ENCODE results near the gene ZSWIM5.
"Not testable (repeated sequence)": the region's sequence is repeated elsewhere in the genome, so short reads cannot be mapped to it uniquely, and the experiment has no call there.

The ZSWIM5 gene

DNA sequence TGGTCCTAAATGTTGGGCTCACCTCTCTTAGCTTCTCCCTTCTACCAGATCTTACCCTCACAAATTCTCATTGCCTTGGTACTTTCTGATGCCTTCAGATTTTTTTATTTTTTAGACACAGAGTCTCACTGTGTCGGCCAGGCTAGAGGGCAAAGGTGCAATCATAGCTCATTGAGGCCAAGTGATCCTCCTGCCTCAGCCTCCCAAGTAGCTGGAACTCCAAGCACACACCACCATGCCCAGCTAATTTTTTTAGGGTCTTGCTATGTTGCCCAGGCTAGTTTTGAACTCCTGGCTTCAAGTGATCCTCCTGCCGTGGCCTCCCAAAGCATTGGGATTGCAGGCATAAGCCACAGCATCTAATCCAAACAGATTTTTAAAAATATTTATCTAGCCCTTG is 69.4 kb downstream of the ZSWIM5 start:
- Histone ChIP-seq H3K36me3 (ENCODE audit: insufficient read depth, low read length) (no peaks in the 10 kb centered on the region), H3K9ac (ENCODE audit: low read depth, low read length) (no peak overlapping the region), H3K9me3 (ENCODE audit: control insufficient read depth, insufficient read depth, low read length) (no peaks in the 10 kb centered on the region), H3K4me1 (ENCODE audit: insufficient read depth, low read length) (no peaks in the 10 kb centered on the region)

DNA sequence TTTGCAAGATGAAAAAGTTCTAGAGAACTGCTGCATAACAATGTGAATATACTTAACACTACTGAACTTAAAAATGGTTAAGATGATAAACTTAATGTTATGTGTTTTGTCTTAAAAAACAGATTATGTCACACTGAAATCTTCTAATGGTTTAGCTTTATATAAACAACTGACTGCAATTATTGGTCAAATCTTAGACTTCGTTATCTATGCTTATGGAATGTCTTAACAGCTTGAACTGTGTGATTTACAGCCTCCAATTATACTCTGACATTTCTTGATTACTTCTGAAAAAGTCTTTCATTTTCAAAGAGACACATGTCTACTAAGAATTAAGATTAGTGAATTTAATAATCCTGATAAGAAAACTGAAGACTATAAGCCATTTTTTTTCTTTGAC is 71.1 kb downstream of the ZSWIM5 start:
- Histone ChIP-seq H3K36me3 (ENCODE audit: insufficient read depth, low read length) (no peaks in the 10 kb centered on the region), H3K4me1 (ENCODE audit: insufficient read depth, low read length) (no peaks in the 10 kb centered on the region), H3K9me3 (ENCODE audit: control insufficient read depth, insufficient read depth, low read length) (no peaks in the 10 kb centered on the region), H3K9ac (ENCODE audit: low read depth, low read length) (no peak overlapping the region)

DNA sequence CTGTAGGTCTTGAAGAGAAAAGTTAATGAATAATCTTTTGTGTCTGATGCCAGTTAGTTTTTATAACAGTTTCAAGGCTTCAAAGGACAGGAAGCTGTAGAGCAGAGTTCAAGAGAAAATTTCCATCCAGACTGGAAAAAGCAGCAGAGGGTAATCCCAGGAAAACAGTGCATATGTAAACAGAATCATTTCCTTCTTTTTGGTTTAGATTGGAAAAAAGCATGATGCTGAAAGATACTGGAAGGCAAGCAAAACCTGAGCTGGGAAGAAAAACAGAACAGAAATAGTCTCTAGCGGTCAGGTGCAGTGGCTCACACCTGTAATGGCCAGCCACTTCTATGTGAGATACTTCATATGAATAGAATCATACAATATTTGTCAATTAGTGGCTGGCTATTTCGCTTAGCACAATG is 71.9 kb downstream of the ZSWIM5 start:
- no peaks in the 10 kb centered on the region for H3K36me3 ChIP-seq (ENCODE audit: insufficient read depth, low read length)
- H3K9me3 ChIP-seq (ENCODE audit: control insufficient read depth, insufficient read depth, low read length) = no peaks in the 10 kb centered on the region
- H3K9ac ChIP-seq (ENCODE audit: low read depth, low read length) = no peak overlapping the region
- no peaks in the 10 kb centered on the region for H3K4me1 ChIP-seq (ENCODE audit: insufficient read depth, low read length)

DNA sequence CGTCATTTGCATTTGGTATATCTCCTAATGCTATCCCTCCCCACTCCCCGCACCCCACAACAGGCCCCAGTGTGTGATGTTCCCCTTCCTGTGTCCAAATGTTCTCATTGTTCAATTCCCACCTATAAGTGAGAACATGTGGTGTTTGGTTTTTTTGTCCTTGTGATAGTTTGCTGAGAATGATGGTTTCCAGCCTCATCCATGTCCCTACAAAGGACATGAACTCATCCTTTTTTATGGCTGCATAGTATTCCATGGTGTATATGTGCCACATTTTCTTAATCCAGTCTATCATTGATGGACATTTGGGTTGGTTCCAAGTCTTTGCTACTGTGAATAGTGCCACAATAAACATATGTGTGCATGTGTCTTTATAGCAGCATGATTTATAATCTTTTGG is 73.7 kb downstream of the ZSWIM5 start:
- not testable (repeated sequence) for H3K4me1 ChIP-seq (ENCODE audit: insufficient read depth, low read length)

DNA sequence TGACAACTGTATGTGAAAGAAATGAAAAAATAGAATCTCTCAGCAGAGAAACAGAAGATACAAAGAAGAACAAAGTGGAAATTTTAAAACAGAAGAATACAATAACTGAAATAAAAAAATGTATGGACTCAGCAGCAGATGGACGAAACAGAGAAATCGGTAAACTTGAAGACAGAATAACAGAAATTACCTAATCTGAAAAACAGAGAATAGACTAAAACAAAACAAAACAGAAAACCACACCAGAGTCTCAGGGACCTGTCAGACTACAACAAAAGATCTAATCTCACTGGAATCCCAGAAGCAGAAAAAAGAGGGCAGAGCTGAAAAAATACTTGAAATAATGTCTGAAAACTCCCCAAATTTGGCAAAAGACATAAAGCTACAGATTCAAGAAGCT is 83.0 kb downstream of the ZSWIM5 start:
- H3K9ac ChIP-seq (ENCODE audit: low read depth, low read length) = no peak overlapping the region
- no peaks in the 10 kb centered on the region for H3K36me3 ChIP-seq (ENCODE audit: insufficient read depth, low read length)
- H3K4me1 ChIP-seq (ENCODE audit: insufficient read depth, low read length) = no peaks in the 10 kb centered on the region; the same call in 1 of the 2 replicates
- no peaks in the 10 kb centered on the region for H3K9me3 ChIP-seq (ENCODE audit: control insufficient read depth, insufficient read depth, low read length)

More for the DNA sequence above, 73.7 kb downstream of the ZSWIM5 start:
- not testable (repeated sequence) for H3K9ac ChIP-seq (ENCODE audit: low read depth, low read length); H3K9me3 ChIP-seq (ENCODE audit: control insufficient read depth, insufficient read depth, low read length); H3K36me3 ChIP-seq (ENCODE audit: insufficient read depth, low read length)

DNA sequence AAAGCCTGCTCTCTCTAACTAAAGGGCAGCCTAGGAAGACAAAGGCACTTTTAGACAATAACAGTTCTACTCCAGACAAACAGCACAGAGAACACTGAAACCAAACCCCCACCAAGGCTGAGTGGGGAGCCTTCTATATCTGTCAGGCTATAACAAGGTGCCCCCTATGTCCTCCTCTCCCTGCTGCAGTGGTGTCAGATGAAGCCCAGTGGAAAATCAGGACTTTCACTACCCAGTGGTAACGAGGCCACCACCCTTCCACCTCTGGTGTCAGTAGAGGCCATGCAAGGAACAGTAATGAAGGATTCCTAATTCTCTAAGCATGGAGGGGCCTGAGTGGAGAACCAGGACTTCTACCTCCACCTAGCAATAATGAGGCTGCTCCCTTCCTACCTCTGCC is 83.7 kb downstream of the ZSWIM5 start:
- H3K9me3 ChIP-seq (ENCODE audit: control insufficient read depth, insufficient read depth, low read length) = no peaks in the 10 kb centered on the region
- H3K36me3 ChIP-seq (ENCODE audit: insufficient read depth, low read length) = no peaks in the 10 kb centered on the region
- no peaks in the 10 kb centered on the region; the same call in 1 of the 2 replicates for H3K4me1 ChIP-seq (ENCODE audit: insufficient read depth, low read length)
- no peak overlapping the region for H3K9ac ChIP-seq (ENCODE audit: low read depth, low read length)

DNA sequence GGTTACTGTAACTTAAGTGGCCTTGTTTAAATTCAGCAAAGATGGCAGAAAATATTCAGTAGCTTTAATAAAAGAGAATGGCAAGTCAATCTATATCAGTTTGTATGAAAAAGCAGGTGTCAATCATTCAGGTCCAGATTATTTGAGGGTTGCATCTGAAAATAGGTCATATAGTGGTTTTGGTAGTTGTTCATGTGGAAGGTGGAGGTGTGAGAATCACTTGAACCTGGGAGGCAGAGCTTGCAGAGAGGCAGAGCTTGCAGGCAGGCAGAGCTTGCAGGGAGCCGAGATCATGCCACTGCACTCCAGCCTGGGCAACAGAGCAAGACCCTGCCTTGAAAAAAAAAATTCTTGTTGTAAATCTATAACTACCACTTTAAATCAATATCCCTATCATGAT is 88.6 kb downstream of the ZSWIM5 start:
- H3K36me3 ChIP-seq (ENCODE audit: insufficient read depth, low read length) = no peaks in the 10 kb centered on the region
- H3K9me3 ChIP-seq (ENCODE audit: control insufficient read depth, insufficient read depth, low read length) = peaks cover 10% of the 10 kb centered on the region; the same call in 1 of the 2 replicates
- H3K4me1 ChIP-seq (ENCODE audit: insufficient read depth, low read length) = no peaks in the 10 kb centered on the region; the same call in 1 of the 2 replicates
- H3K9ac ChIP-seq (ENCODE audit: low read depth, low read length) = no peak overlapping the region

DNA sequence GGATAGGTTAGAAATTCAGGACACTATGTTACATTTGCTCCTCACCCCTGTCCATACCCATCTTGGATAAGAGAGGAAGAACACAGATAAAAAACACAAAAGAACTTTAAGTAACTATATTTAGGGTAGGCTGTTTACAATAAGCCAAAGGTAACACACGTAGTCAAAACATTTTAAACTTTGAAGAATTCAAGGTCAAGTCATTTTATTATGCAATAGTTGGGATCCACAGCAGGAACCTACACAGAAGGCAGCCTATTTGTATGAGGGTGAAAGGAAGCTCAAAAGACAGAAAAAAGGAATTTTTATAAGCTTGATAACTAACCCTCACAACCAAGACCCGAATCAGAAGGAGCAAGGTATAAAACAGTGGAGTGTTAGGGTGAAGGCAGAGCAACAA is 89.6 kb downstream of the ZSWIM5 start:
- Histone ChIP-seq H3K4me1 (ENCODE audit: insufficient read depth, low read length) (no peaks in the 10 kb centered on the region), H3K9me3 (ENCODE audit: control insufficient read depth, insufficient read depth, low read length) (peaks cover 10% of the 10 kb centered on the region; the same call in 1 of the 2 replicates), H3K9ac (ENCODE audit: low read depth, low read length) (no peak overlapping the region), H3K36me3 (ENCODE audit: insufficient read depth, low read length) (no peaks in the 10 kb centered on the region)

DNA sequence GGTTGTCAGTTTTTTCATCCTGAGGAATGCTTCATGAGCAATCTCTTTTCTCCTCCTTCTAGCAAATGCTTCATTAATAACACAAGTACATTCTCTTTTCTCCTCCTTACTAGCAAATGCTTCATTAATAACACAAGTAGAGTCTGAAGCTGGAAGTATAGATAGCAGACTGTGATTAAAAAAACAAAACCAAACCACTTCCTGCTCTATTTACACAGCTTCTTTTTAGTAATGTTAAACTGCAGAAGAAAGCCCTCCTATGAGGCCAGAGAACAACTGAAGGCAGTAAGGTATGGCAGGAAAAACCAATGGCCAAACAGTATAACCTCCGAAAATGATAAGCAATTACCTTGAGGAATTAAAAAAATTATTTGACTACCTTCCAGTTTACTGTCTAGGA is 90.1 kb downstream of the ZSWIM5 start:
- H3K36me3 ChIP-seq (ENCODE audit: insufficient read depth, low read length) = no peaks in the 10 kb centered on the region
- H3K4me1 ChIP-seq (ENCODE audit: insufficient read depth, low read length) = no peaks in the 10 kb centered on the region
- no peak overlapping the region for H3K9ac ChIP-seq (ENCODE audit: low read depth, low read length)
- peaks cover 10% of the 10 kb centered on the region; the same call in 1 of the 2 replicates for H3K9me3 ChIP-seq (ENCODE audit: control insufficient read depth, insufficient read depth, low read length)

DNA sequence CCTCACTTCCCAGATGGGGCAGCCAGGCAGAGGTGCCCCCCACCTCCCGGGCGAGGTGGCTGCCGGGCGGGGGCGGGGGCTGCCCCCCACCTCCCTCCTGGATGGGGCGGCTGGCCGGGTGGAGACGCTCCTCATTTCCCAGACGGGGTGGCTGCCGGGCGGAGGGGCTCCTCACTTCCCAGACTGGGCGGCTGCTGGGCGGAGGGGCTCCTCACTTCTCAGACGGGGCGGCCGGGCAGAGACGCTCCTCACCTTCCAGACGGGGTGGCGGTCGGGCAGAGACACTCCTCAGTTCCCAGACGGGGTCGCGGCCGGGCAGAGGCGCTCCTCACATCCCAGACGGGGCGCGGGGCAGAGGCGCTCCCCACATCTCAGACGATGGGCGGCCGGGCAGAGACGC is 91.2 kb downstream of the ZSWIM5 start:
- not testable (repeated sequence) for H3K36me3 ChIP-seq (ENCODE audit: insufficient read depth, low read length); H3K9ac ChIP-seq (ENCODE audit: low read depth, low read length); H3K4me1 ChIP-seq (ENCODE audit: insufficient read depth, low read length); H3K9me3 ChIP-seq (ENCODE audit: control insufficient read depth, insufficient read depth, low read length)

DNA sequence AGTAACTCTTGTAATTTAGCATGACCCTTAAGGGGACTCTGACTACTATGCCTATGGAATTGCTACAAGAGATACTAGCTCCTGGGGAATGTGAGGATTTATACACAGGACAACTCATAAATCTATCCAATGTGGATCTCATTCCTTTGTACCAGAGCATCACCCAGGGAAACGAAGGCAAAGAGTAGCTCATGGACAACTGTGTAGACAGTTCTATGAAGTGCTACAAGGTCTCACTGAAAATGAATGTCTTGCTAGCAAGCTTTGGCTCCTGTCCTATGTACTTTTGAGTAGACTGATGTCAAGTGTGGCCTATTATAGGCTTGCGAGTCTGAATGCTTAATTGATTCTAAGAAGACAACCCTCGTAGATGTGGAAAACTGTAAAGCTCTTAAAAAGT is 93.7 kb downstream of the ZSWIM5 start:
- H3K9ac ChIP-seq (ENCODE audit: low read depth, low read length) = no peak overlapping the region
- H3K9me3 ChIP-seq (ENCODE audit: control insufficient read depth, insufficient read depth, low read length) = peaks cover 10% of the 10 kb centered on the region
- H3K36me3 ChIP-seq (ENCODE audit: insufficient read depth, low read length) = no peaks in the 10 kb centered on the region
- H3K4me1 ChIP-seq (ENCODE audit: insufficient read depth, low read length) = no peaks in the 10 kb centered on the region

DNA sequence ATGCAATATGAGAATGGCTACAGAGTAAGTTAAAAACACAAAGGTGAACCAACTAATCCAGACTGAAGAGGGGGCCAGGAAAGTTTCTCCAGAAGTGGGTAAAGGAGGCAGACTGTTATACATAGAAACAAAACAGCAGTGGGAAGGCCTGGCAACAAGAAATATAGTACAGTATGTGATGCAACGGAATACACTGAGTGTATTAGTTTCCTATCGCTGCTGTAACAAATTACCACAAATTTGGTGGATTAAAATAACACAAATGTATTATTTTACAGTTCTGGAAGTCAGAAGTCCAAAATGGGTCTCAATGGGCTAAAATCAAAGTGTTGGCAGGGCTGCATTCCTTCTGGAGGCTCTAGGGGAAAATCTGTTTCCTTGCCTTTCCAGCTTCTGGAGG is 95.2 kb downstream of the ZSWIM5 start:
- Histone ChIP-seq H3K9me3 (ENCODE audit: control insufficient read depth, insufficient read depth, low read length) (peaks cover 2% of the 10 kb centered on the region), H3K36me3 (ENCODE audit: insufficient read depth, low read length) (no peaks in the 10 kb centered on the region), H3K4me1 (ENCODE audit: insufficient read depth, low read length) (no peaks in the 10 kb centered on the region), H3K9ac (ENCODE audit: low read depth, low read length) (no peak overlapping the region)

DNA sequence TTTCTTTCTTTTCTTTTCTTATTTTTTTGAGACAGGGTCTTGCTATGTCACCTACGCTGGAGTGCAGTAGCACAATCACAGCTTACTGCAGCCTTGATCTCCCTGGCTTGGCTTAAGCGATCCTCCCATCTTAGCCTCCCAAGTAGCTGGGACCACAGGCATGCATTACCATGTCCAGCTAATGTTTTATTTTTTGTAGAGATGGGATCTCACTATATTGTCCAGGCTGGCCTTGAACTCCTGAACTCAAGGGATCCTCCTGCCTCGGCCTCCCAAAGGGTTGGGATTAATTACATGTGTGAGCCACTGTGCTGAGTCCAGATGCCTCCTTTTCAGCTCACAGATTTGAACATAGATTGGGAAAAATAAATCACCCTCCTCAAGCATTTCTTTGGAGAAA is 98.6 kb downstream of the ZSWIM5 start:
- H3K9me3 ChIP-seq (ENCODE audit: control insufficient read depth, insufficient read depth, low read length) = no peaks in the 10 kb centered on the region; the same call in none of the 2 replicates
- H3K36me3 ChIP-seq (ENCODE audit: insufficient read depth, low read length) = no peaks in the 10 kb centered on the region
- H3K9ac ChIP-seq (ENCODE audit: low read depth, low read length) = no peak overlapping the region
- H3K4me1 ChIP-seq (ENCODE audit: insufficient read depth, low read length) = no peaks in the 10 kb centered on the region

DNA sequence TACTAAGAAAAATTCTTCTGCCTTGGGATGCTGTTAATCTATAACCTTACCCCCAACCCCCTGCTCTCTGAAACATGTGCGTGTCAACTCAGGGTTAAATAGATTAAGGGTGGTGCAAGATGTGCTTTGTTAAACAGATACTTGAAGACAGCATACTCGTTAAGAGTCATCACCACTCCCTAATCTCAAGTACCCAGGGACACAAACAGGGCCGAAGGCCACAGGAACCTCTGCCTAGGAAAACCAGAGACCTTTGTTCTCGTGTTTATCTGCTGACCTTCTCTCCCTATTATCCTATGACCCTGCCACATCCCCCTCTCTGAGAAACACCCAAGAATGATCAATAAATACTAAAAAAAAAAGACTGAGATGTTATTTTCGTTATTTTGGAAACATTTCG is 99.5 kb downstream of the ZSWIM5 start:
- H3K36me3 ChIP-seq (ENCODE audit: insufficient read depth, low read length); H3K9ac ChIP-seq (ENCODE audit: low read depth, low read length); H3K4me1 ChIP-seq (ENCODE audit: insufficient read depth, low read length); H3K9me3 ChIP-seq (ENCODE audit: control insufficient read depth, insufficient read depth, low read length): not testable (repeated sequence)

DNA sequence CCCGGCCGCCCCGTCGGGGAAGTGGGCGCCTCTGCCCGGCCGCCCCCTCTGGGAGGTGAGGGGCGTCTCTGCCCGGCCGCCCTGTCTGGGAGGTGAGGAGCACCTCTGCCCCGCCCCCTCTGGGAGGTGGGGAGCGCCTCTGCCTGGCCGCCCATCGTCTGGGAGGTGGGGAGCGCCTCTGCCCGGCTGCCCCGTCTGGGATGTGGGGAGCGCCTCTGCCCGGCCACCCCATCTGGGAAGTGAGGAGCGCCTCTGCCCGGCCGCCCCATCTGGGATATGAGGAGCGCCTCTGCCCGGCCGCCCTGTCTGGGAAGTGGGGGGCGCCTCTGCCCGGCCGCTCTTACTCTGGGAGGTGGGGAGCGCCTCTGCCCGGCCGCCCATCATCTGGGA is 100.3 kb downstream of the ZSWIM5 start:
- not testable (repeated sequence) for H3K36me3 ChIP-seq (ENCODE audit: insufficient read depth, low read length); H3K9me3 ChIP-seq (ENCODE audit: control insufficient read depth, insufficient read depth, low read length); H3K4me1 ChIP-seq (ENCODE audit: insufficient read depth, low read length); H3K9ac ChIP-seq (ENCODE audit: low read depth, low read length)

DNA sequence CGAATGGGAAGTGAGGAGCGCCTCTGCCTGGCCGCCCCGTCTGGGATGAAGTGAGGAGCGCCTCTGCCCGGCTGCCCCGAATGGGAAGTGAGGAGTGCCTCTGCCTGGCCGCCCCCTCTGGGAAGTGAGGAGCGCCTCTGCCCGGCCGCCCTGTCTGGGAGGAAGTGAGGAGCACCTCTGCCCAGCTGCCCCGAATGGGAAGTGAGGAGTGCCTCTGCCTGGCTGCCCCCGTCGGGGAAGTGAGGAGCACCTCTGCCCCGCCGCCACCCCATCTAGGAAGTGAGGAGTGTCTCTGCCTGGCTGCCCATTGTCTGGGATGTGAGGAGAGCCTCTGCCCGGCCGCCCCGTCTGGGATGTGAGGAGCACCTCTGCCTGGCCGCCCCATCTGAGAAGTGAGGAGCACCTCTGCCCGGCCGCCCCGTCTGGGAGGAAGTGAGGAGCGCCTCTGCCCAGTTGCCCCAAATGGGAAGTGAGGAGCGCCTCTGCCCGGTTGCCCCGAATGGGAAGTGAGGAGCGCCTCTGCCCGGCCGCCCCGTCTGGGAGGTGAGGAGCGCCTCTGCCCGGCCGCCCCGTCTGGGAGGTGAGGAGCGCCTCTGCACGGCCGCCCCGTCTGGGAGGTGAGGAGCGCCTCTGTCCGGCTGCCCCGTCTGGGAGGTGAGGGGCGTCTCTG is 100.8 kb downstream of the ZSWIM5 start:
- not testable (repeated sequence) for H3K9ac ChIP-seq (ENCODE audit: low read depth, low read length); H3K9me3 ChIP-seq (ENCODE audit: control insufficient read depth, insufficient read depth, low read length); H3K36me3 ChIP-seq (ENCODE audit: insufficient read depth, low read length); H3K4me1 ChIP-seq (ENCODE audit: insufficient read depth, low read length)

All from ES-I3 (cell line).